GM21576 (cell line): Measurements from ENCODE around the gene BARX1.

Experiments
- ATAC-seq: cut with Tn5 transposase; IDR thresholded peaks from one replicate; pipeline ENCODE4 v1.9.1; 2021; ENCODE audit warnings: mild to moderate bottlenecking, moderate library complexity; ENCODE audit not compliant: unreplicated experiment

The BARX1 gene

GRCh38 chr9:93929231-93929630, 25.9 kb downstream of the BARX1 start:
- no peak for ATAC-seq

DNA sequence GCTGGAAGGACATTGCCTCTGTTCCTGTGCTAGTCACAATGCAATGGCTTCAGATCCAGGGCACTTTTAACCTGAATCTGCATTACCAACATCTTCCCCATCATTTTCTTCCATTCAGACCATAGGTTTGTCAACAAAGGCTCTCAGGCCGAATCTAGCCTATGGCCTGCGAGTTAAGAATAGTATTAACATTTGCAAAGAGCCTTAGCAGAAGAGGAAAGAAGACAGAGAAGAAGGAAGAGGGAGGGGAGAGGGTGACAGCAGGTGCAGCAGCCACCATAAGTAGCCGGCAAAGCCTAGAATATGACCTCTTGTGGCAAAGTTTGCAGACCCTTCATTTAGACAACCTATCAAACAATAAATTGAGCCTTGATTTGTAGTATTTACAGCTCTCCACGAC, 32.6 kb downstream of the BARX1 start:
- no peak for ATAC-seq

- ATAC-seq, result no peak
Measured at GRCh38 chr9:93920131-93920800, 34.9 kb downstream of the BARX1 start.

DNA sequence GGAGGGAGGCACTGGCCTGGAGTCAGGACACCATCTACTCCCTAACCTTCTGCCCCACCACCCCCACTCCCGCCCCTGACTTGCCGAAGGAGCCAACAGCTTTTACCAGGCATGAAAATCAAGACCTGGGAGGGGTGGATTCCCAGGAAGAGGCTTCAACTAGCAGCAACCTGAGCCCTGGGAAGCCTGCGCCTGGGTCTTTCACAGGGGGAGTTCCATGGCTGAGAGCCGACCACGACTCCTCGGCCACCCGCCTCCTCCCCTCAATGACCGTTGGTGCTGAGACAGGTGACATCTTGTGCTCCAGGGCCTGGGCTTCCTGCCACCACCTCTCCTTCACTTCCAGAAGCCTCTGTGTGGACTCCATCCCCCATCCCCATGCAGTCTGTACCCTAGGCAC, 37.1 kb downstream of the BARX1 start:
- no peak for ATAC-seq

DNA sequence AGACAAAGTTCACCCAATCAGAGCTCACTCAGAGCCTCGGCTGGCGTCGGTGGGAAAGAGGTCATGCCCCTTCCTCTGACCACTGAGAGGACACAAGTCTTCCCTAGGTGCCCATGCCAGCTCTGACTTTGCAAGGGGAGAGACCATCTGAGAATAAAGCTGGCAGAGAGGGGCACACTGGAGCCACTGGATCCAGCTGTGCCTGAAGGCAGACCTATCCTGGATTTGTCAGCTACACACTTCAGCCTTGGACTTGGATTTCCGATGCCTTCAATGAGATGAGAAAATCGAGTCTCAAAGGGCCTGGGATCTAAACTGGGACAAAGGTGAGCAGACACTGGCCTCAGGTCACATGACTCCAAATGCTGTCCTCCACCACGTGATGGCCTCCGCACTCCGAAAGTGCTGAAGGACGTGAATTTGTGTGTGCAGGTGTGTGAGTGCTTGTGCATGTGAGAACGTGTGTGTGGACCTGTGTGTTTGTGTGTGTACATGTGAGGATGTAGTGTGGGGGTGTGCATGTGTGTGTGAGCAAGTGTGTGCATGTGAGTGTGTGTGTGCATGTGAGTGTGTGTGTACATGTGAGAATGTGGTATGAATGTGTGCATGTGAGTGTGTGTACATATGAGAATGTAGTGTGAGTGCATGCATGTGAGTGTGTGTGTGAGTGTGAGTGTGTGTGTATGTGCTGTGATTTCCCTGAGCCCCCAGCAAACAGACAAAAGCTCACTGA, 37.9 kb downstream of the BARX1 start:
- no peak for ATAC-seq

GRCh38 chr9:93916358-93916757, 38.8 kb downstream of the BARX1 start:
- no peak for ATAC-seq

- no peak for ATAC-seq
Measured at GRCh38 chr9:93911801-93912554, 43.2 kb downstream of the BARX1 start.

DNA sequence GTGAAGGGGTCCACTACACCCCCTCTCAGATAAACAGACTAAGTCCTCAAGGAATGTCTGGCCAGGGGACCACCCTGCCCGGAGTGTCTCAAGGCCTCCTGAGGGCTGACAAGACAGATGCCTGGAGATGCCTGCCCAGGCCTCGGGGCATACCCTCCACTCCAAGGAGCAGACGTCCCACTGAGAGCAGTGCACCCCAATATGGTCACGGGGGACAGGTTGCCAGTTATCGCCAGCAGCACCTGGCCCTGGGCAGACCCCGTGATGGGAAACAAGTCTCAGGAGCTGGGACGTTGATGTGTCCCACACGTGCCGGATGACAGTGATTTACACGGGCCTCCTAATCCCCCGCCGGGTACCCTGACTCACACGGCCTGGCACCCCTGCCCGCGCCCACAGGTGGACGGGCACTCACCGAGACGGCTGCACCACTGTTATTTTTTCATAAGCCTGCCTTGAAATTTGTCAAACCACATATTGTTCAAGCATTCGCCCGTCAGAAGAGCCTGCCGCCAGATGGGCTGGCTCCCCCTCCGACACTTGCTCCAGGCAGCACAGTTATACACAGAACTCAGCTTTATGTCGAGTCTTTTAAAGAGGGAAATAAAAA, 43.9 kb downstream of the BARX1 start:
- ATAC-seq, result no peak

GRCh38 chr9:93910598-93910997, 44.6 kb downstream of the BARX1 start:
- no peak for ATAC-seq

DNA sequence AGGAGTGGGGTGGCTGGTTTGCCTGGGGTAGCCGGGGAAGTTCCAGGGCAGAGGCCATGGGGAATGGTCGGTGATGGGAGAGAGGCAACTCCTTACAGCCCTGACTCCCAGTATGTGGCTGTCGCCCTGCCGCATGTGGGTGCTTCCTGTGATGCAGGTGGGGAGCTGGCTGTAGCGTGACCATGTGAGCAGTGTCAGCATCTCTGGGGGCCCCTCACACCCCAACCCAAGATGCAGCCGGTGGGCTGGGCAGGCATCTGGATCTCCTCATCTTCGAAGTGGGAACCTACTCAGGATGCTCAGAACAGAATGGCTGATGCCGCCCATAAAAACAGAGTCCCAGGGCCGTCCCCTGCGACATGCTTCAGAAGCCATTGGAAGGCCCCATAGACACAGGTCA, 45.0 kb downstream of the BARX1 start:
- ATAC-seq, result no peak

- ATAC-seq, result no peak
Measured at GRCh38 chr9:93909242-93909616, 45.9 kb downstream of the BARX1 start.

GRCh38 chr9:93908591-93909241, 46.4 kb downstream of the BARX1 start:
- no peak for ATAC-seq

DNA sequence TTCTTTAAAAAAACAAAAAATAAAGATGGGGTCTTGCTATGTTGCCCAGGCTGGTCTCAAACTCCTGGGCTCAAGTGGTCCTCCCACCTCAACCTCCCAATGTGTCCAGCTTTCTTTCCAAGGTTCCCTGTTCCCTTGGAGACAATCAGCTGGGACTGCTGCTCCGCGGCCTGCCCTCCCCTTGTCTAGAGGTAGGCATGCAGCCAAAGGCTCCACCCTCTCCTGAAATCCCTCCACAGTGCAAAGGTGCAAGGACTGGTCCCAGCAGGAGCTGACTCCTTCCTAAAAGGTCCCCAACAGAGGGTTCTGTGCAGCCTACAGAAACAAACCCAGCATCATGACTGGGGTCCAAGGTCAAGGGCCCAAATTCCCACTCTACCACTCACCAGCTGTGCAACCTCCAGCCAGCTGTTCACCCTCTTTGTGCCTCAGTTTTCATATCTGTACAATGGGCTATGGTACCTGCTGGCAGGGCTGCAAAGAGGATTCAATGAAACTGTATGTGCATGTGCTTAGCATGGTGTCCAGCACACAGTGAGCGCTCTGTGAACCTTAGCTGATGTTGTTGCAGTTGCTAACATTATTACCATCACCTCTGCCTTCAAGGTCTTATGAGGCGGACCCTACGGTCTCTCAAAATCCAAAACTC, 47.5 kb downstream of the BARX1 start:
- no peak for ATAC-seq

DNA sequence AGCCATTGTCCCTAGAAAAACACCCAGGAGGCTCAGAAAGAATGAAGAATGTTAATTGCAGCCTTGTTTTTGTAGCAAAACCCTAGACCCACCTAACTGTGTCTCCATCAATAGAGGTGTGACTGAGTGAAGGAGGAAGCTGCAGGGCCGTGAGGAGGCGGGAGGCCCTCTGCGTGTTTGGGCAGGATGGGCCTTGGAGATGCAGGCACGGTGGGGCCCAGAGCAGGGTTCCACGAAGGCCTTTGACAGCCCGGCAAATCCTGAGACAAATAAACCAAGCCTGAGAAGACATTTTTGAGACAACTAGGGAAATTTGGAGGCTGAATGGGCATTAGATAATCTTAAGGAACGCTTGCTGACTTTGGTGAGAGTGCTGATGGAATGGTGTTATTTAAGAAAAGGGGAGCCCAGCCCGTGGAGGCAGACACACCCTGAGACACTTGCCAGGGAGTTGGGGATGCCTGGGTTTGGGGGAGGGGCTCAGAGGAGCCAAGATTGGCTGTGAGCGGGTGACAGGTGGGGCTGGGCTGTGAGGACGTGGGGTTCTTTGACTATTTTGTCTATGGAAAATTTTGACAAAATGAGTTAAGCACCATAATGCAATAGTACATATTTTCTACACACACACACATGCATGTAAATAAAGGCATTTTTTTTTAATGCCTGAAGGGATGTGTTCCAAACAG, 48.8 kb downstream of the BARX1 start:
- no peak for ATAC-seq

DNA sequence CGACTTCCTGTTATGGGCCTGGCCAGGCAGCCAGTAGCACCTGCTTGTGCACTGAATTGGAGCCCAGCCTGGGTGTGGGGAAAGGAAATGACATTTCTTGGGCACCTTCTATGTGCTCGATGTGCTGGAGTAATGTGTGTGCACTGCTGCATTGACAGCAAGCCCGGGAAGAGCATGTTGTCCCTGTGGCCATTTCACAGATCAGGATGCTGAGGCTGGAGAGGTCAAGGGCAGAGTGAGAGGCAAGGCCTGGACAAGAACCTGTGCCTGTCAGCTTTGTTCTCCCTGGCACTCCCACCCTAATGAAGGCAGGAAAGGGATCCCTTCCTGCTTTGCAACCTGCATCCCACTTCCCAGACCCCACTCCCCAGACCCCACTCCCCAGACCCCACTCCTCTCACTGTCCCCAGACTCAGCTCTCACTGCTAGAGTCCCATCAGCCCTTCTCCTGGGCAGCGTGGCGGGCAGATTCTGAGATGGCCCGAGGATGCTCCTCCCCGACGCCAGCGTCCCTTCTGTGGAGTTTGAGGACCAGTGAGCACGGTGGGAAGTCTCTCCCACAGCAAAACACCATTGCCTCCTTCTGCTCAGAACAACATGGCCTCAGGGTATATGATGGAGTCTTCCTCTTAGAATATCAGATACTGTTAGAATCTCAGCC, 49.6 kb downstream of the BARX1 start:
- ATAC-seq, result no peak

DNA sequence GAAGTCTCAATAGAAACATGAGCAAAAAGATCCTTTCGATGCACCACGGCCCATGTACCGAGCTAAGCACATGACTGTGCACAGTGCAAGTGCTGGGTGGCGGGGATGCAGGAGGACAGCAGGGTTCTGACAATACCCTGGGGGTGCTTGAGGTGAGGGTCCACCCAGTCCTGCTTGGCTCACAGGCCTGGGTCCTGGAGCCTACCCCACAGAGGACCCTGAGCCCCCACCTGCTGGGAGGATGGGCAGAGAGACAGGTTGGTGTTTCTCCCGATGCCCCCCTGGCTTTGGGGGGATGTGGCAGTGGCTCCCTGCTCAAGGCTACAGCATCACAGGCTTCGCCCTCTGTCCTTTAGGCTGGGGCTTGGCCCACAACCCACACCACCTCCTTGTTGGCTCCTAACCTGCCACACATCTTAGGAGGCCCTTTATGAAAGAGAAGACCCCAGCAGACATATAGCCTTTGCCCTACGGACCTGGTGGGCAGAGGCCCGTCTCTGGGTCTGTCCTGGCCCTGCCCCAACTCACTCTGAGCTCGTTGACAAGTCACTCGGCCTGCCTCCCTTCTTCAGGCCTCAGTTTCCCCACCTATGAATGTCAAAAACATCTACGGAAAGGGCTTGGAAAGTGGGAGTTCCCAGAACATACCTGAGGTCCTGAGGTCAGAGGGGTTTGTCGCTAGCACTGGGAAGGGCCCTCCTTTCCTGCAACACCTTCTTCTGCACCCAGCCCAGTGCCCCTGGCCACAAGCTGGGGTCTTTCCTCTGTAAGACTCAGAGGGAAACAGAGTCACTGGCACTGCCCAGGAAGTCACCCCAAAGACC, 50.3 kb downstream of the BARX1 start:
- no peak for ATAC-seq

GRCh38 chr9:93903886-93904648, 51.1 kb downstream of the BARX1 start:
- ATAC-seq, result no peak
